Dedifferentiated amniotic fluid mesenchymal stem cell (primary cell): ENCODE measurements around the gene RNF135.
"Not testable (repeated sequence)": the region's sequence is repeated elsewhere in the genome, so short reads cannot be mapped to it uniquely, and the experiment has no call there.

Experiments used
- DNase-seq: peaks from one replicate; pipeline ENCODE4 v3.0.0-alpha.2; 2016; ENCODE audit errors: extremely low spot score

RNF135 gene

DNA sequence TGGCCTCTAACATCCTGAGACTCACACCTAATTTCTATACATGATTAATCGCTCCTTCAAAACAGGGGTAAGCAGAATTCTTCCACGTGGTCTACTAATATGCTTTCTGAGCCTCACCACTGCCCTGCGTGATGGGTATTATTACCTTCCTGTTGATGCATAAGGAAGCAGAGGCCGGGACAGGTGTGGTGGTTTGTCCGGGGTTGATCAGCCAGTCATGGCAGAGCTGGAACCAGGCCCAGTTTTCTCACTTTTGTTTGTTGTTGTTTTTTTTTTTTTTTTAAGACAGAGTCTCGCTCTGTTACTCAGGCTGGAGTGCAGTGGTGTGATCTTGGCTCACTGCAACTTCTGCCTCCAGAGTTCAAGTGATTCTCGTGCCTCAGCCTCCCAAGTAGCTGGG lies 31.2 kb downstream of the RNF135 start:
- no peak for DNase-seq

DNA sequence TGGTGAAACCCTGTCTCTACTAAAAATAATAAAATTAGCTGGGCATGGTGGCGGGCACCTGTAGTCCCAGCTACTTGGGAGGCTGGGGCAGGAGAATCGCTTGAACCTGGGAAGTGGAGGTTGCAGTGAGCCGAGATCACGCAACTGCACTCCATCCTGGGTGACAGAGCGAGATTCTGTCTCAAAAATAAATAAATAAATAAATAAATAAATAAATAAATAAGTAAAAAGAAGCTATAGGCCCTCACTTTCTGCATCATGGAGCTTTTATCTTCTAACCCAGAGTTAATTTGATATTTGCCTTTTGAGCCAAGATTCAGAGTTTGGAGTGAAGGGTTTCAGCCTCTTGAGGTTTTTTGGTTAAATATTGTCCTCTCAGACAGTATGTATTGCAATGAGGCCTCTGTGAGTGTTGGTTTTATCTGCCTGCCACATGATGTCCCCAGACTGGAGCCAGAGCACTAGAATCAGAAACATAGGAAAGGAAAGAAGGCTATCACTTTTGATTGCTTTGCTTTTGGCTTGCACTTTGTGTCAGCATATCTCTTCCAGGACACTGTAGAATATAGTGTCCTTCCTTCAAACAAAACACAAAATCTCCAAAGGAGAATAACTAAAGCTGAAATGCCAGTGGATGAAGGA lies 32.5 kb downstream of the RNF135 start:
- DNase-seq, result no peak

DNA sequence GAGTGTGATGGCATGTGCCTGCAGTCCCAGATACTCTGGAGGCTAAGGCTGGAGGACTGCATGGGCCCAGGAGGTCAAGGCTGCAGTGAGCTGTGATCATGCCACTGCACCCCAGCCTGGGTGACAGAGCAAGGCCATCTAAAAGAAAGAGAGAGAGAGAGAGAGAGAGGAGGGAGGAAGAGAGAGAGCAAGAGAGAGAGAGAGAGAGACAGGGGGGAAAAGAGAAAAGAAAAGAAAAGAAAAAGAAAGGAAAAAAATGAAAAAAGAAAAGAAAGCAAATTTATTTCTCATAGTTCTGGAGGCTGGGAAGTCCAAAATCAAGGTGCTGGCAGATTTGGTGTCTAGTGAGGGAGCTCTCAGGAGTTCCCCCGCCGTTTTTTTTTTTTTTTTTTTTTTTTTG lies 33.3 kb downstream of the RNF135 start:
- DNase-seq, result no peak

DNA sequence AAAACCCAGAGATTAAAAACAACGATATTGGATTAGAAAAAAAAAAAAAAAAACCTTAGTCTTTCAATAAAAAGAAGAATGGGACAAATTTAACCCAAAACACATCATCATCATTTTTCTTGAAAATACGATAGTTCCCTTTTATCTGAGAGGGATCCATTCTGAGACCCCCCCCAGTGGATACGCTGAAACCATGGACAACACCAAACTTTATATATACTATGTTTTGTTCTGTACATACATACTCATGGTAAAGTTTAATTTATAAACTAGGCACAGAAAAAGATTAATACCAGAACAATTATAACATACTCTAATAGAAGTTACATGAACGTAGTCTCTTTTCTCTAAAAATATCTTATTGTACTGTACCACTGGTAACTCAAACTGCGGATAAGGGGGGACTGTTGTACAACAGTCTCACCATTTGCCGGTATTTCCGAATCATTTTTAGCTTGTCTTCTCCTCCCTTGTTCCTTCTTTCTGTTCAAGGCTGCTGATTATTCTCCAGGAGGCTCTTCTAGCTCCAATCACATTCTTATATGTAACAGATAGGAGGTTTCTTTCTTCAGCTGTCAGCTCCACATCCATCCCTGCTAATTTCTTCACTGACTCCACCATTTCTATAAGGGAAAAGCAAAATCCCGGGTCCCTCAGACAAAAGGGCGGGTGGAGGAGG lies 37.0 kb downstream of the RNF135 start:
- DNase-seq, result no peak

DNA sequence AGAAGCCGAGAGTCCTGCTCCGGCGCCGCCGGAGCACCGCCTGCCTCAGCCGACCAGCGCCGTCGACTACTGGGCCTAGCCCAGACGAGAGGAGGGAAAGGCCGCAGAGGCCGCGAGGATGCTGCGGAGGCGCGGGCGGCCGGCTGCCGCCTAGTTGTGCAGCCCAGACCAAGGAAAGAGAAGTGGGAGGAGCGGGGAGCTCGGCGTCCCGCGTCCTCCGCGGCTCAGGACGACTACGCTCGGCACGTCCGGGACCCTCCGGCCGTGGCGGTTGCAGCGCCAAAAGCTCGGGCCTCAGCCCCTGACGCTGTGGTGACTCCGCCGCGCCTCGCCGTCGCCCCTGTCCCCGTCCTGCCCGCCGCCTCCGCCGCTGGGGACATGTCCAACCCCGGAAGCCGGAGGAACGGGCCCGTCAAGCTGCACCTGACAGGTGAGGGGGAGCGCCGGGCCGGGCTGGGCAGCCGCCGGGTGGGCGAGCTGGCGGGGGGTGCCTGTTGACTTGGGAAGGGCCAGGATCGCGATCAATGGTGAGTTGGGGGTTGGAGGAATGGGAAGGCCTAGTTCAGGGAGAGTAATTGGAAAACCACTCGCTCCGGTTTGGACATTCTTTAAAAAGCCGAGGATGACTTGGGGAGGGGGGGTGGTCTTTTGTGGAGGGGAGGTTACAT lies 37.7 kb downstream of the RNF135 start:
- no peak for DNase-seq

DNA sequence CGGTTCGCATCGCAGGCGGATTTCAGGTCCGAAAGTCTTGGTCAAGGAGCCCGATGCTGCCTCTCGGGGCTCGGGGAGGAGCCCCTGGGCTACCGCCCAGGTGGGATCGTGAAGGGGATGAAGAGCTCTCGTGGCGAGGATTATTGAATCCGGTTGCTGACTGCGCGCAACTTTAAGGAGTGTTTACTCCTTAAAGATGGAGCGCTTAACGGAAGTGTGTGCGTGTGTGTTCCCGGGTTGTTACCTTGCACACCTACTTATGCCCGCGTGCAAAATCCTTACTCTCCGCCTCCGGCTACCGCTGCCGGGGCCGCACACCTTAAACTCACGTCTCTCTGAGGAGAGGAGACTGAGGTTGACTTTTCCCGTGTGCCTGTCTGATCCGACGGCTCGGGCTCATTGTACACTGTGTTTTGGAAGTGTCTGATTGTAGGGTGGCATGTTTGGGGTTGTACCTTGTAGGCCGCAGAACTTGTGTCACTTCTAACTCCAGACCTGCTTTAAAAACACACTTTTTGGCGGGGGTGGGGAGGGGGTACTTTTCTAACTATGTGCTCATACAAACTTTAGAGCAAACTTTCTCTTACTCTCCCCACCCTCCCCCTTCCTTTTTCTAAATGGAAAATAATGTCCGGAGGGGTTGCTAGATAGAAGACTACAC lies 38.3 kb downstream of the RNF135 start:
- DNase-seq, result not testable (repeated sequence)

DNA sequence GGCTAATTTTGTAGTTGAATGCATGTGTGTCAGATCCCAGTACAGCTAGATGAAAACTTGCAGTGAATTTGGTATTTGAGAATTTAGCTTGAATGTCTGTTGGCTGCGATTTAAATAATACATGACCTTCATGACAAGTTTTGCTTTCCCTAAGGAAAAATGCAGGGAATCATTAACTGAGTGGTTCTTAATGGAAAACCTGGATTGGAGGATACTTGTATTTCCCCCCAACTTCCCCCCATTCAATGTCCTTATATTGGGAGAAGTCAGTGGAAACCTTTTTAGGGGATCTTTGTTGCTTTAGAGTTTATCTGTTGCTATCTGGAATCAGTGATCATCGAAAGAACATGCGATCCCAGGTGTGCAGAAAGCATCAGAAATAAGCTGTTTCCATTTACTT lies 39.2 kb downstream of the RNF135 start:
- not testable (repeated sequence) for DNase-seq

DNA sequence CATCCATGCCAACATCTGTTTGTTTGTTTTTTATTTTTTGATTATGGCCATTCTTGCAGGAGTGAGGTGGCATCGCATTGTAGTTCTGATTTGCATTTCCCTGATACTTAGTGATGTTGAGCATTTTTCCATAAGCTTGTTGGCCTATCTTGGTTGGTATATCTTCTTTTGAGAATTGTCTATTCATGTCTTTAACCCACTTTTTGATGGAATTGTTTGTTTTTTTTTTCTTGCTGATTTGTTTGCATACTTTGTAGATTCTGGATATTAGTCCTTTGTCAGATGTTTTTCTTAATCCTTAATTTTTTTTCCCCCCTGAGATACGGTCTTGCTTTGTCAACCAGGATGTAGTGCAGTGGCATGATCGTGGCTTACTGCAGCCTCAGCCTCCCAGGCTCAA lies 43.0 kb downstream of the RNF135 start:
- DNase-seq, result no peak

DNA sequence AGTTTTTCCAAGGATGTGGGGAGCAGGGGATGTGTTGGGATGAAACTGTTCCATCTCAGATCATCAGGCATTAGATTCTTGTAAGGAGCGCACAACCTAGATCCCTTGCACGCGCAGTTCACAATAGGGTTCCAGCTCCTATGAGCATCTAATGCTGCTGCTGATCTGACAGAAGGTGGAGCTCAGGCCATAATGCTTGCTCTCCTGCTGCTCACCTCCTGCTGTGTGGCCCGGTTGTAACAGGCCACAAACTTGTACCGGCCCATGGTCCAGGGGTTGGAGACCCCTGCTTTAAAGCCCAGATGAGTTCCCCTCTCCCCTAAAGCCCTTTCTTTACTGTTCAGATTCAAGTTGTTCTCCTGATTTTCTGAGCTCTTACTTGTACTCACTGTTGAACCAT lies 44.8 kb downstream of the RNF135 start:
- DNase-seq, result no peak

DNA sequence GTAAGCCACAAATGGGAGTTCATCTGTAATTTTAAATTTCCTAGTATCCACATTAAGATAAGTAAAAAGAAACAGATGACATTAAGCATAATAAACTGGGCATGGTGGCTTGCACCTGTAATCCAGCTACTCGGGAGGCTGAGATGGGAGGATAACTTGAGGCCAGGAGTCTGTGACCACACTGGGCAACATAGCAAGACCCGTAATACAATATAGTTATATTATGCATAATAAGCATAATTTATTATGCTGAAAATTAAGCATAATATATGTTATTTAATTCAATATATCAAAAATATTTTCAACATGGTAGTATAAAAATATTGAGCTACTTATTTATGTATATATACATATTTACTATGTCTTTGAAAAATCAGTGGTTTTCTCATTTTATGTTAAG lies 48.2 kb downstream of the RNF135 start:
- DNase-seq, result no peak

DNA sequence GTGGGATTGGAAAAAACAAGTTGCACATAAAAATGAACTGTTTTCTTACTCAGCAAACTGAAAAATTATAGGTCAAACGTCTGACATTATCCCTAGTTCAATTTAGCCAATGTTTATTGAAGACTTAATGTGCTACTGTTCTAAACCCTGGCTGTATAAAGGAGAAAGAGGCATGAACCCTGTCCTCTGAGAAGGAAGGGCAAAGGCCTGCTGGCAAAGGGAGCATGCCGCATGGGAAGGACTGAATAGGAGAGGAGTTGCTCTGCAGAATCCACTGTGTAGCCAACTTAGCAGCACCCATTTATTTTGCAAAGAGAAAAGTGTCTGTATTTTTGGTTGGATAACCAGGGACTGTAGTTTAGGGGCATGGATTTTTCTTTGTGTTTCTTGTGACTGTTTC lies 52.3 kb downstream of the RNF135 start:
- DNase-seq, result not testable (repeated sequence)

DNA sequence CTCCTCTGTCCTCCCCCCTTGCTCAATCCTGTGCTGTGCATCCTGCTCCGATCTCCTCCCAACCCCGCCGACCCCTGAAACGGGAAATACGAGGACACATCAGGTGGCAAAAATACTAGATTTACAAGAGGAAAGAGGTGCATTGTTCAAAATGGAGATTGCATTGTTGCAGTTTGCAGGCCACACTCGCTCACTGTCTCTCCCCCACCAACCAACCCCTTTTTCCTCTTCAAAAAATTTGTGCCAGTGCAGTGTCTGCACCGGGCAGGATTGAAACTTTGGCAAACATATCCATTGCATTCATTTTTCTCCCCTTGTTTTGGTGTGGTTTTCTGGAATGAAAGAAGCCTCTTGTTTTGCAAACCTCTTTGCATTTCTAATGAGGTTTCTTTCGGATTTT lies 61.0 kb downstream of the RNF135 start:
- no peak for DNase-seq

DNA sequence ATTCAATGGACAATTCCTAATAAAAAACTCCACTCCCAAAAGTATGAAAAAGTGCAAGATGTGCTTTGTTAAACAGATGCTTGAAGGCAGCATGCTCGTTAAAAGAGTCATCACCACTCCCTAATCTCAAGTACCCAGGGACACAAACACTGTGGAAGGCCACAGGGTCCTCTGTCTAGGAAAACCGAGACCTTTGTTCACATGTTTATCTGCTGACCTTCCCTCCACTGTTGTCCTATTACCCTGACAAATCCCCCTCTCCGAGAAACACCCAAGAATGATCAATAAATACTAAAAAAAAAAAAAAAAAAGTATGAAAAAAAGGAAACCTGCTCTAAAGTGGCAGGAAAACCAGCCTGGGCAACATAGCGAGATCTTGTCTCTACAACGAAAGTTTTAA lies 64.8 kb downstream of the RNF135 start:
- DNase-seq, result not testable (repeated sequence)

DNA sequence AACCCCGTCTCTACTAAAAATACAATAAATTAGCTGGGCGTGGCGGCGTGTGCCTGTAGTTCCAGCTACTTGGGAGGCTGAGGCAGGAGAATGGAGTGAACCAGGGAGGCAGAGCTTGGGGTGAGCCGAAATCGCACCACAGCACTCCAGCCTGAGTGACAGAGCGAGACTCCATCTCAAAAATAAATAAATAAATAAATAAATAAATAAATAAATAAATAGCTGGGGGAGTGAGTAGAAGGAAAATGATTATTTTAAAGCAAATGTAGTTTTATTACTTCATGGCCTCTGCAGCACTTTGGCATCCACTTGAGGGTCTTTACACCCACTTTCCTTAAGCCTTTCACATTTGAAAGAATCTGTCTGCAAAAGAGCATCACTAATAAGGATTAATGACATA lies 70.0 kb downstream of the RNF135 start:
- DNase-seq, result not testable (repeated sequence)

DNA sequence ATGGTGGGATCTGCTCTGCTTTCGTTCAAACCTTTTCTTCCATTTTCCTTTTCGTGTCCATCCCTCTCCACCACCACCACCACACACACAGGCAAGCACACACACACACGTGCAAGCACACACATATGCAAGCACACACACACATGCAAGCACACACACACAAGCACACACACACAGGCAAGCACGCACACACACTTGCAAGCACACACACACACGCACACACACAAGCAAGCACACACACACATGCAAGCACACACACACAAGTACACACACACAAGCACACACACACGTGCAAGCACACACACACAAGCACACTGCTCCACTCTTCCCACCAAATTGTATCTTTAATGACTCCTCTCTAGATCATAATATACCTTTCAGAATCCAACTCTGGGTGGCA lies 71.5 kb downstream of the RNF135 start:
- not testable (repeated sequence) for DNase-seq

DNA sequence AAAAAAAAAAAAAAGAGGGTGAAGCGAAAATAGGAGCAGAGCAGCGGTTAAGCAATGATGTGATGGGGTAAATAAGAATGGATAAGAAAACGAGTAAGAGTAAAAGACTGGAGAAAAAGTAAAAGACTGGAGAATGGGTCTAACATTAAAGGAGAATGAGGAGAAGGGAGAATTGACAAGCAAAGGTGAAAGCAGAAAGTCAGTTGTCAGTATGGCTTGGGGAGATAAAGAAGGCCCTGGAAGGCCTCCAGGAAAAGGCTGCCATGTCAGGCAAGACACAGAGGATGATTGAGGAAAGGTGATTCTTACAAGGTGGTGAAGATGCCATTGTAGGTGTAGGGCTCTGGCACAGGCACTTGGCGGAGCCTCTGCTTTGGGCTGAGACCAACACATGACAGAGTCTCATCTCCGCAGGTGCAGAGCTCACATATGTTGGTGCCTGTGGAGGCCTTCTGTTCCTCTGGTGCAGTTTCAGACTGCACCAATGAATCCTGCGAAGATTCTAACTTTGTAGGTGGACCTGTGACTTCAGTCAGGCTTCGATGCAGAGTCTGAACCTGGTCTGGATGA lies 76.1 kb downstream of the RNF135 start:
- DNase-seq, result not testable (repeated sequence)

DNA sequence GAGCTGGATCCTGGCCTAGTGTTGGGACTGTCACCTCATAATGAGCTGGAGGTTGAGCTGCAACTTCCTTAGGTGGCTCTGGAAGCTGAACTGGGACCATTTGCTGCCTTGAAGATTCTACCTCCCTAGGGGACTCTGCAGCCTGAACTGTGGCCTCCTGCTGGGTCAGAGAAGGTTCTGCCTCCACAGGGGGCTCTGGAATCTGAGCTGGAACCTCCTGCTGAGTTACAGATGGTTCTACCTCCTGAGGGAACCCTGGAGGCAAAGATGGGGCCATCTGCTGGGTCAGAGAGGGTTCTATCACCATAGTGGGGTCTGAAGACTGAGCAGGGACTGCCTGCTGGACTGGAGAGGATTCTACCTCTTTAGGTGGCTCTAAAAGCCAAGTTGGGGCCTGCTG lies 77.3 kb downstream of the RNF135 start:
- no peak for DNase-seq

DNA sequence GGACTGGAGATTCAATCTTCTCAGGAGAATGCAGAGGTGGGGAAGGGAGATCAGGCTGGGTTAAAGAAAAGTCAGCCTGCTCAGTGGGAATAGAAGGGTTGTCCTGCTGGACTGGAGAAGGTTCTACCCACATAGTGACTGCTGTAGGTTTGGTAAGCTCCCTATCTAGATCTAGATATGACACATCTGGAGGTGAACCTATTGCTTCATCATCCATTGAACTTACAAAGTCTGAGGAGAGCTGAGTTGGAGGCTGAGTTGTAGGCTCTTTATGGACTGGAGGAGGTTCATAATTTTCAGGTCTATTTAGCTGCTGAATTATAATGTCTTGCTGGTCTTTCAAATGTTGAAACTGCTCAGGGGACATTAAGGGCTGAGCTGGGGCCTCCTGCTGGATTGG lies 77.9 kb downstream of the RNF135 start:
- DNase-seq, result no peak
